Hematopoietic multipotent progenitor cell treated with erythropoietin and hydrocortisone succinate and interleukin-3 and kit ligand, for 4 days (in vitro differentiated cells): Measurements from ENCODE around the gene MYOZ2.
A peak's percentile ranks its signal among the peaks of the same experiment; 100 is the strongest.

Experiments
- DNase-seq: peaks from one replicate; pipeline ENCODE4 v3.0.0-alpha.2; 2015

Gene MYOZ2

GRCh38 chr4:119135721-119136121 lies at the start of gene MYOZ2:
Gene MYOZ2 (plus strand): TSS chr4:119135832. CDS start chr4:119136526, 694 bp downstream.
- no peak for DNase-seq

- DNase-seq, result peak; percentile 20
Measured at GRCh38 chr4:119087121-119087520, 48.5 kb upstream of the MYOZ2 start.

- no peak for DNase-seq
Measured at GRCh38 chr4:119087656-119088055, 48.0 kb upstream of the MYOZ2 start.

GRCh38 chr4:119093042-119093827 lies 42.4 kb upstream of the MYOZ2 start:
- DNase-seq, result no peak

- no peak for DNase-seq
Measured at GRCh38 chr4:119097282-119097900, 38.2 kb upstream of the MYOZ2 start.

- DNase-seq, result no peak
Measured at GRCh38 chr4:119098306-119098705, 37.3 kb upstream of the MYOZ2 start.

- peak; percentile 29 for DNase-seq
Measured at GRCh38 chr4:119099227-119099810, 36.3 kb upstream of the MYOZ2 start.

- peak; percentile 18 for DNase-seq
Measured at GRCh38 chr4:119100655-119101054, 35.0 kb upstream of the MYOZ2 start.

GRCh38 chr4:119103263-119103662 lies 32.4 kb upstream of the MYOZ2 start:
- peak; percentile 55 for DNase-seq

GRCh38 chr4:119104644-119105273 lies 30.9 kb upstream of the MYOZ2 start:
- no peak for DNase-seq

GRCh38 chr4:119105605-119106004 lies 30.0 kb upstream of the MYOZ2 start:
- peak; percentile 41 for DNase-seq

- no peak for DNase-seq
Measured at GRCh38 chr4:119106036-119107000, 29.3 kb upstream of the MYOZ2 start.

- no peak for DNase-seq
Measured at GRCh38 chr4:119110121-119110520, 25.5 kb upstream of the MYOZ2 start.

- DNase-seq, result no peak
Measured at GRCh38 chr4:119111296-119111695, 24.3 kb upstream of the MYOZ2 start.

GRCh38 chr4:119113033-119113655 lies 22.5 kb upstream of the MYOZ2 start:
- DNase-seq, result peak; percentile 70

- no peak for DNase-seq
Measured at GRCh38 chr4:119116021-119116420, 19.6 kb upstream of the MYOZ2 start.

- no peak for DNase-seq
Measured at GRCh38 chr4:119116925-119117900, 18.4 kb upstream of the MYOZ2 start.

GRCh38 chr4:119118397-119118796 lies 17.2 kb upstream of the MYOZ2 start:
- no peak for DNase-seq

- peak; percentile 71 for DNase-seq
Measured at GRCh38 chr4:119124352-119124751, 11.3 kb upstream of the MYOZ2 start.

GRCh38 chr4:119125931-119126330 lies 9.7 kb upstream of the MYOZ2 start:
- DNase-seq, result peak; percentile 37

- no peak for DNase-seq
Measured at GRCh38 chr4:119128148-119128547, 7.5 kb upstream of the MYOZ2 start.
